Tibial nerve (tissue), 4 donors: Measurements from ENCODE around the gene HOXD10. TPM values are rescaled to one million over a fixed set of nuclear protein-coding genes. Genes with fewer than 3 reads are reported as not detected.
A peak's percentile ranks its signal among the peaks of the same experiment; 100 is the strongest.

Source experiments
- DNase-seq, 2 donors: peaks; one replicate each; pipeline ENCODE4 v3.0.0-alpha.2; 2019; ENCODE audit warnings: low spot score in 2 of 2
- H3K27ac ChIP-seq, 4 donors: fragments of 200-600 bp; sonication (generic) in 3 of 4; one replicate each; pipeline ENCODE4 v1.5.1; 2017 to 2019; ENCODE audit warnings: mild to moderate bottlenecking in 1 of 4
- H3K27me3 ChIP-seq, 2 donors: fragments of 200-600 bp; sonication (generic) in 1 of 2; one replicate each; pipeline versions ENCODE4 v1.5.1 to v1.6.0; 2017 to 2019
- H3K36me3 ChIP-seq, 3 donors: fragments of 200-600 bp; sonication (generic); one replicate each; pipeline ENCODE4 v1.5.1; 2018 to 2019
- H3K4me1 ChIP-seq, 4 donors: fragments of 200-600 bp; sonication (generic) in 3 of 4; one replicate each; pipeline ENCODE4 v1.5.1; 2017 to 2019
- H3K4me3 ChIP-seq, 4 donors: fragments of 200-600 bp; sonication (generic) in 3 of 4; one replicate each; pipeline ENCODE4 v1.5.1; 2017 to 2019; ENCODE audit warnings: mild to moderate bottlenecking in 1 of 4, moderate library complexity in 1 of 4
- H3K9me3 ChIP-seq, 4 donors: fragments of 200-600 bp; sonication (generic) in 3 of 4; one replicate each; pipeline ENCODE4 v1.5.1; 2017 to 2019
- CTCF ChIP-seq, 5 experiments: fragments of 200-600 bp in 3 of 5; fragments of 450-650 bp in 2 of 5; sonication (generic) in 3 of 5; IDR thresholded peaks; one replicate each; pipeline ENCODE4 v1.5.1; 2016 to 2019; ENCODE audit warnings: antibody characterized with exemption in 5 of 5, mild to moderate bottlenecking in 3 of 5, moderate library complexity in 2 of 5
- EP300 ChIP-seq, 2 donors: sonication (generic); formaldehyde crosslinking; IDR thresholded peaks; one replicate each; pipeline ENCODE4 v1.6.1; 2017; ENCODE audit warnings: antibody characterized with exemption in 2 of 2, mild to moderate bottlenecking in 1 of 2
- POLR2A ChIP-seq, 2 donors: fragments of 450-650 bp; IDR thresholded peaks; one replicate each; pipeline ENCODE4 v1.6.1; 2017; ENCODE audit warnings: antibody characterized with exemption in 2 of 2, mild to moderate bottlenecking in 2 of 2, moderate library complexity in 2 of 2
- WGBS, 2 donors: methylation state at CpG; one replicate each; pipeline ENCODE4 v1.1.5; 2018; 5-methylcytosine and 5-hydroxymethylcytosine counted together
- total RNA-seq, 4 donors: library from RNA; depleted of rRNA; stranded (reverse); fragments of >200 nt; gene quantifications; one replicate each; pipeline ENCODE4 v1.1.0, GENCODE V29; 2016

HOXD10 gene
- total RNA-seq, 4 donors from 2014 or later = 0.39 to 2.1 (median 1.1) TPM

DNA sequence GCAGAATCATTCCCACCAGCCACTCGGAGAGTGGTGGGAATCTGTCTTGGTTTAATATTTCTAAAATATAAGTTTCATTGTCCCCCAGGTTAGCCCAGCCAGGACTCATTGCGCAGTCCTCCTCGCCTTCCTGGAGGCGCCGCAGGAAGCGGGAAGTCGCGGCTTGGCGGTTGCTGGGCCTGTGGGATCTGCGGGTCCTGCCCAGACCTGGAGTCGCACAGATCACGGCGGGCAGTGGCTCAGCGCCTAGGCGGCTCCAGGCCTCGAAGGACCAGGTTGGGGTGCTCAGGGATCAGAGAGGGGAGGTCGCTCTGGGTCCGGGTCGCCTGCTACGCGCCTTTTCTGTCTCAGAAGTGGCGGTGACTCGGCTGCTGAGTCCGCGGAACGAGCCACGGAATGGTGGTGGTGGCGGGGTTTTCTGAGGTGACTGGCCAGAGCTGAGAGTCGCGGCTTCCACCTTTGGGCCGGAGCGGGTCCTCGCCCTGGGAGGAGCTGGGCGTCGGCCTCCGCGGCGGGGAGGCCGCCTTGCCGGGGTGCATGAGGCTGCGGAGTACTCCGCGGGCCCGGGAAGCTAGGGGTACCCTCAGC is 43.2 kb downstream of the HOXD10 start:
- Histone ChIP-seq H3K27me3 (peaks cover 3 to 100% of the 10 kb centered on the region in 2 donors), H3K9me3 (peaks cover 0 to 9% (median 0%) of the 10 kb centered on the region in 4 donors), H3K4me3 (peak overlapping the region in 3 of 4 donors; percentile 15 to 36 (median 17)), H3K36me3 (peaks cover 0 to 9% (median 0%) of the 10 kb centered on the region in 3 donors), H3K27ac (no peak overlapping the region), H3K4me1 (peaks cover 0 to 45% (median 9%) of the 10 kb centered on the region in 4 donors)
- TF ChIP-seq CTCF (IDR thresholded peaks at IDR 0.05) (no peak), EP300 (IDR thresholded peaks at IDR 0.05) (no peak), POLR2A (IDR thresholded peaks at IDR 0.05) (no peak)
- 45 to 51% methylated on average over 28 to 35 of the region's 44 CpGs for WGBS, 2 donors
- DNase-seq = no peak

GRCh38 chr2:176160251-176160985 is 43.8 kb downstream of the HOXD10 start:
- H3K9me3 ChIP-seq = peaks cover 0 to 9% (median 0%) of the 10 kb centered on the region in 4 donors
- DNase-seq = no peak
- peaks cover 0 to 52% (median 9%) of the 10 kb centered on the region in 4 donors for H3K4me1 ChIP-seq
- H3K4me3 ChIP-seq = peak overlapping the region; percentile 7 to 36 (median 16)
- peaks cover 6 to 100% of the 10 kb centered on the region in 2 donors for H3K27me3 ChIP-seq
- 17 to 28% methylated on average over 33 to 39 of the region's 50 CpGs for WGBS, 2 donors
- H3K27ac ChIP-seq = no peak overlapping the region
- H3K36me3 ChIP-seq = peaks cover 0 to 3% (median 0%) of the 10 kb centered on the region in 3 donors
- no peak for TF ChIP-seq CTCF (IDR thresholded peaks at IDR 0.05)
- TF ChIP-seq POLR2A (IDR thresholded peaks at IDR 0.05) = peak in 1 of 2 donors; percentile 8

- WGBS, 2 donors = 66% methylated on average over 22 of the region's 22 CpGs
- DNase-seq = no peak
- Histone ChIP-seq H3K4me3 (peak overlapping the region in 2 of 4 donors; percentile 4 to 36), H3K27ac (no peak overlapping the region), H3K4me1 (peaks cover 0 to 57% (median 9%) of the 10 kb centered on the region in 4 donors), H3K27me3 (peaks cover 6 to 100% of the 10 kb centered on the region in 2 donors), H3K9me3 (peaks cover 0 to 9% (median 0%) of the 10 kb centered on the region in 4 donors), H3K36me3 (no peaks in the 10 kb centered on the region)
- TF ChIP-seq EP300 (IDR thresholded peaks at IDR 0.05) (no peak), POLR2A (IDR thresholded peaks at IDR 0.05) (no peak), CTCF (IDR thresholded peaks at IDR 0.05) (no peak)
These were observed 44.6 kb downstream of the HOXD10 start for GRCh38 chr2:176160986-176161824.

GRCh38 chr2:176161825-176162626 is 45.4 kb downstream of the HOXD10 start:
- DNase-seq = no peak
- H3K4me1 ChIP-seq = peaks cover 0 to 54% (median 9%) of the 10 kb centered on the region in 4 donors
- H3K27me3 ChIP-seq = peaks cover 6 to 92% of the 10 kb centered on the region in 2 donors
- no peak for TF ChIP-seq POLR2A (IDR thresholded peaks at IDR 0.05)
- no peak for TF ChIP-seq CTCF (IDR thresholded peaks at IDR 0.05)
- no peak for TF ChIP-seq EP300 (IDR thresholded peaks at IDR 0.05)
- no peaks in the 10 kb centered on the region for H3K36me3 ChIP-seq
- WGBS, 2 donors = 30 to 33% methylated on average over 22 of the region's 22 CpGs
- no peak overlapping the region for H3K27ac ChIP-seq
- H3K9me3 ChIP-seq = peaks cover 0 to 9% (median 0%) of the 10 kb centered on the region in 4 donors
- H3K4me3 ChIP-seq = peak overlapping the region in 2 of 4 donors; percentile 4 to 17
